ENCODE results near the gene OR2T3. TPM values are rescaled to one million over a fixed set of nuclear protein-coding genes. Genes with fewer than 3 reads are reported as not detected.
"Not testable (repeated sequence)": the region's sequence is repeated elsewhere in the genome, so short reads cannot be mapped to it uniquely, and the experiment has no call there.

Gene OR2T3
- total and polyA plus RNA-seq, 2 donors from 2014 or later: not detected

DNA sequence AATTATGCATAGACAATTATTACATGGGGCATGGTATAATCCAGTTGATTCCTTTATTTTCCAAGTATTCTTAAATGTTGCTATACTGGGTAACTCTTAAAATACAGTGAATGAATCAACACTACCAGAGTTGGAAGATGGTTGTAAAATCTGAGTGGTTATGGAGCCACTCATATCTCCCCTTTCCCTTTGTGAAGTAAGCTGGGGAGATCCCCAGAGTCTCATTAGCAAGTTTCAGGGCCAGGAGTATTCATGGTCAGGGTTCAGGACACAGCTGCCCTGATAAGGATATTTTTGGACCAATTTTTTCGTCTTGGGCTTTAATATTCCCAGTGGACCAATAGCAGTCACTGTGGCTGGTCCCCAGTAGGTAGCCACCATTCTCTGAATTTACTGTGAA is 34.5 kb upstream of the OR2T3 start:
- H3K9me3 ChIP-seq (ENCODE audit: control insufficient read depth in 2 of 3, insufficient read depth in 1 of 3, low read length in 3 of 3); H3K27ac ChIP-seq (ENCODE audit: low read depth in 2 of 2, low read length in 2 of 2); H3K27me3 ChIP-seq (ENCODE audit: control insufficient read depth, insufficient read depth, low read length); intact Hi-C loops (cut with DNase I); H3K4me1 ChIP-seq (ENCODE audit: control insufficient read depth in 2 of 3, insufficient read depth in 2 of 3, low read depth in 1 of 3, low read length in 3 of 3); DNase-seq; H3K36me3 ChIP-seq (ENCODE audit: control insufficient read depth in 2 of 3, insufficient read depth in 3 of 3, low read length in 3 of 3); H3K9ac ChIP-seq (ENCODE audit: low read length in 3 of 3); FAIRE-seq; H3K4me3 ChIP-seq (ENCODE audit: low read length in 3 of 3): not testable (repeated sequence)

DNA sequence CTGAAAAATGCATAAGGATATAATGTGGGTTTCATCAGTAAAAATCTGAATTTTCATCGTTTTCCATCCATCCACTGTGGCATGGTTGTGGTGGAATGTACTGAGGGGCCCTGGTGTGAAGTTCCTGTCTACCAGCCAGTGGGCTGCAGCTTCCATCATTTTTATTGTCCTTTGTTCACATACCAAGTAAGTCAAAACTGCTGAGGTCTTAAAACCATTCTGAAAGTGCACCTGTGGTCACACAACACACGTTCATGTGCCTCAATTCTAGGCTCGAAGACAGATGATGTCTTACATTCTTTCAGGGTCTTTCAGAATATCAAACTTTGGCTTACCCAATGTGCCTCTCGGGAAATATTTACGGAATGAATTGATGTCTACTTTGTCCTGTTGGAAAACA is 33.9 kb upstream of the OR2T3 start:
- intact Hi-C loops (cut with DNase I); H3K27ac ChIP-seq (ENCODE audit: low read depth in 2 of 2, low read length in 2 of 2); H3K36me3 ChIP-seq (ENCODE audit: control insufficient read depth in 2 of 3, insufficient read depth in 3 of 3, low read length in 3 of 3); FAIRE-seq; H3K4me3 ChIP-seq (ENCODE audit: low read length in 3 of 3); H3K9ac ChIP-seq (ENCODE audit: low read length in 3 of 3); H3K27me3 ChIP-seq (ENCODE audit: control insufficient read depth, insufficient read depth, low read length); DNase-seq; H3K4me1 ChIP-seq (ENCODE audit: control insufficient read depth in 2 of 3, insufficient read depth in 2 of 3, low read depth in 1 of 3, low read length in 3 of 3); H3K9me3 ChIP-seq (ENCODE audit: control insufficient read depth in 2 of 3, insufficient read depth in 1 of 3, low read length in 3 of 3): not testable (repeated sequence)

DNA sequence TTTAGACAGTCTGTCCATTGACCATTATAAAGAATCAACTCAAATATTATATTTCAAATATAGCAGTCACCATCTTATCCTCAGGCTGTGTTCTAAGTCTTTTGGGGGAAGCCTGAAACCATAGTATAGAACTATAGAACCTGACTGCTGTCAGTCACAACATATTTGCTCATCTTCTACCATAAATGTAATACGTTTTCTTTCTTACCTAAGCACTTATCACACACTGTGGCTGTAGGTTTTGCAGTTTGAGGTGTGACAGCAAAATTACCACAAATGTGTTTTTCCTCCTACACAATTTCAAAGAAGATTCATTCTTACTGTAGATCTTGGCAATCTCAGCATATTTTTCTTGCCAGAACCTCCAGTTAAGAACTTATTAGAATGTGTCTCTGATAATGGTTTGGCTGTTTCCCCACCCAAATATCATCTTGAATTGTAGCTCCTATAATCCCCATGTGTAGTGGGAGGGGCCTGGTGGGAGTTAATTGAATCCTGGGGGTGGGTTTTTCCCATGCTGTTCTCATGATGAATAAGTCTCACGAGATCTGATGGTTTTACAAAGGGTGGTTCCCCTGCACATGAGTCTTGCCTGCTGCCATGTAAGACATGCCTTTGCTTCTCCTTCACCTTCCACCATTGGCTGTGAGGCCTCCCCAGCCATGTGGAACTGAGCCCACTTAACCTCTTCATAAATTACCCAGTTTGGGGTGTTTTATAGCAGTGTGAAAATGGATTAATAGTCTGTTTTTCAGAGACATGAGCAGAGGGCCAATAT is 30.5 kb upstream of the OR2T3 start:
- DNase-seq; H3K27ac ChIP-seq (ENCODE audit: low read depth in 2 of 2, low read length in 2 of 2); intact Hi-C loops (cut with DNase I); H3K4me1 ChIP-seq (ENCODE audit: control insufficient read depth in 2 of 3, insufficient read depth in 2 of 3, low read depth in 1 of 3, low read length in 3 of 3); FAIRE-seq; H3K9ac ChIP-seq (ENCODE audit: low read length in 3 of 3); H3K27me3 ChIP-seq (ENCODE audit: control insufficient read depth, insufficient read depth, low read length); H3K4me3 ChIP-seq (ENCODE audit: low read length in 3 of 3); H3K9me3 ChIP-seq (ENCODE audit: control insufficient read depth in 2 of 3, insufficient read depth in 1 of 3, low read length in 3 of 3); H3K36me3 ChIP-seq (ENCODE audit: control insufficient read depth in 2 of 3, insufficient read depth in 3 of 3, low read length in 3 of 3): not testable (repeated sequence)

GRCh38 chr1:248444603-248445002 is 28.5 kb upstream of the OR2T3 start:
- DNase-seq; intact Hi-C loops (cut with DNase I); FAIRE-seq; H3K36me3 ChIP-seq (ENCODE audit: control insufficient read depth in 2 of 3, insufficient read depth in 3 of 3, low read length in 3 of 3); H3K27ac ChIP-seq (ENCODE audit: low read depth in 2 of 2, low read length in 2 of 2); H3K4me1 ChIP-seq (ENCODE audit: control insufficient read depth in 2 of 3, insufficient read depth in 2 of 3, low read depth in 1 of 3, low read length in 3 of 3); H3K4me3 ChIP-seq (ENCODE audit: low read length in 3 of 3); H3K27me3 ChIP-seq (ENCODE audit: control insufficient read depth, insufficient read depth, low read length); H3K9ac ChIP-seq (ENCODE audit: low read length in 3 of 3); H3K9me3 ChIP-seq (ENCODE audit: control insufficient read depth in 2 of 3, insufficient read depth in 1 of 3, low read length in 3 of 3): not testable (repeated sequence)

DNA sequence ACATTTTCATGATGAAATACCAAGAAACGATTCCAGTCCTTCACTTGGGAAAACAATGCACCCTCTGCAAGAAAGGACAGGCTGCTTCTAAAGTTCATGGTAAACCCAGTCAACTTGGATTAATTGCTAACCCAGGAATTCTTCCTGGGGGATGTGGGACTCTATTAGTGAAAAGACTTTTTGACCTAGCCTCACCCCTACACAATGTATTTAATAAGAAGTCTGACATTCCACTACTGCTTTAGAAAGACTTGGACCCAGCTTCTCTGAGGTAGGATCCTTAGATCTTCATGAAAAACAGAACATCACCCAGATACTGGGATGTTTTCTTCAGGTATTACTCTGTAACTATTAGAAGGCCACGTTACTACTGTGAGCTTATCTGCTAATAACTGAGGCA is 27.8 kb upstream of the OR2T3 start, which contains the start of gene OR2T2:
Gene OR2T2 (plus strand): TSS at position 239 of the 400 bp plus-strand sequence. CDS start 7,161 bp downstream, outside the sequence.
- H3K27me3 ChIP-seq (ENCODE audit: control insufficient read depth, insufficient read depth, low read length); H3K36me3 ChIP-seq (ENCODE audit: control insufficient read depth in 2 of 3, insufficient read depth in 3 of 3, low read length in 3 of 3); H3K9me3 ChIP-seq (ENCODE audit: control insufficient read depth in 2 of 3, insufficient read depth in 1 of 3, low read length in 3 of 3); H3K9ac ChIP-seq (ENCODE audit: low read length in 3 of 3); H3K4me3 ChIP-seq (ENCODE audit: low read length in 3 of 3); H3K4me1 ChIP-seq (ENCODE audit: control insufficient read depth in 2 of 3, insufficient read depth in 2 of 3, low read depth in 1 of 3, low read length in 3 of 3); FAIRE-seq; intact Hi-C loops (cut with DNase I): not testable (repeated sequence)
- H3K27ac ChIP-seq (ENCODE audit: low read depth in 2 of 2, low read length in 2 of 2): peak within 1 kb of the TSS in 1 of 2 donors; percentile 32
- peak in 2 of 5 donors; percentile 12 to 30 for DNase-seq

GRCh38 chr1:248448409-248449074 is 24.6 kb upstream of the OR2T3 start:
- H3K27me3 ChIP-seq (ENCODE audit: control insufficient read depth, insufficient read depth, low read length); FAIRE-seq; H3K27ac ChIP-seq (ENCODE audit: low read depth in 2 of 2, low read length in 2 of 2); DNase-seq; H3K4me1 ChIP-seq (ENCODE audit: control insufficient read depth in 2 of 3, insufficient read depth in 2 of 3, low read depth in 1 of 3, low read length in 3 of 3); H3K9me3 ChIP-seq (ENCODE audit: control insufficient read depth in 2 of 3, insufficient read depth in 1 of 3, low read length in 3 of 3); H3K4me3 ChIP-seq (ENCODE audit: low read length in 3 of 3); H3K9ac ChIP-seq (ENCODE audit: low read length in 3 of 3); intact Hi-C loops (cut with DNase I); H3K36me3 ChIP-seq (ENCODE audit: control insufficient read depth in 2 of 3, insufficient read depth in 3 of 3, low read length in 3 of 3): not testable (repeated sequence)

DNA sequence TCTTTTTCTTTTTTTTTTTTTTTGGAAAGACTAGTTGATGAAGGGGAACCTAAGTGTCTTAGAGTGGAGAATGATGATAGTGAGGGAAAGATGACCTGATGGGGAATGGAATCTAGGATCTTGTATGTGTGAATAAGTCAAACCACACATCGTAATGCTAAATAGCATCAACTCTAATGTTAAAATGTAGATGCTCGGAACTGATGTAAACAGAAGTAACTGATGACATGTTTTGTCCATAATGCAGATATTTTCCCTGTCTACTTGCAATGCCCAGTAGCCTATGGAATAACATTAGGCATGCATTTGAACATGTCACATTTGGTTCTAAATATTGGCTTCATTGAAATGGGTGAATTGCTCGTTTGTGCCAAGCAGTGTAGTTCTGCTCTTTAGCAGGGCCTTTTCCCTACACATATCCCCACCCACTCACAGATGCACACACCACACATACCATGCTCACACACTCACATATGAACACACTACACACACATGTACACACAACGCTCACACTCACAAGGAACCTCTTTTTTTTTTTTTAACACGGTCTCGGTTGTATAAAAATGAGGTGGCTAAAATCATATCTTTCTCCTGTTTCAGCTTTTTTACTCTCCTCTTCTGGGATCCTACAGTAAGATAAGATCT is 23.2 kb upstream of the OR2T3 start:
- intact Hi-C loops (cut with DNase I); H3K36me3 ChIP-seq (ENCODE audit: control insufficient read depth in 2 of 3, insufficient read depth in 3 of 3, low read length in 3 of 3); H3K27me3 ChIP-seq (ENCODE audit: control insufficient read depth, insufficient read depth, low read length); FAIRE-seq; DNase-seq; H3K9me3 ChIP-seq (ENCODE audit: control insufficient read depth in 2 of 3, insufficient read depth in 1 of 3, low read length in 3 of 3); H3K4me1 ChIP-seq (ENCODE audit: control insufficient read depth in 2 of 3, insufficient read depth in 2 of 3, low read depth in 1 of 3, low read length in 3 of 3); H3K4me3 ChIP-seq (ENCODE audit: low read length in 3 of 3); H3K9ac ChIP-seq (ENCODE audit: low read length in 3 of 3); H3K27ac ChIP-seq (ENCODE audit: low read depth in 2 of 2, low read length in 2 of 2): not testable (repeated sequence)
